Astrocyte (in vitro differentiated cells and primary cell): ENCODE results near the gene SIRPD.

Experiments
- CTCF ChIP-seq: IDR thresholded peaks from 2 replicates; pipeline ENCODE4 v1.5.1; 2011; ENCODE audit warnings: low read depth, mild to moderate bottlenecking, inconsistent platforms, low read length, moderate library complexity; ENCODE audit not compliant: insufficient read depth
- EZH2 ChIP-seq: IDR thresholded peaks from 2 replicates; pipeline ENCODE4 v1.6.1; 2012; ENCODE audit warnings: mild to moderate bottlenecking, low read length, inconsistent platforms; ENCODE audit not compliant: insufficient read depth

- TF ChIP-seq EZH2 = no peak
- TF ChIP-seq CTCF = no peak
Measured at GRCh38 chr20:1526896-1527295, 30.6 kb downstream of the SIRPD start.
